GM19238 (cell line): ENCODE results near the gene SCFD1.
"Not testable (repeated sequence)": the region's sequence is repeated elsewhere in the genome, so short reads cannot be mapped to it uniquely, and the experiment has no call there.

ENCODE experiments used
- DNase-seq: peaks from one replicate; pipeline ENCODE4 v3.0.0; 2011; ENCODE audit warnings: low spot score; ENCODE audit not compliant: insufficient read length

SCFD1 gene

DNA sequence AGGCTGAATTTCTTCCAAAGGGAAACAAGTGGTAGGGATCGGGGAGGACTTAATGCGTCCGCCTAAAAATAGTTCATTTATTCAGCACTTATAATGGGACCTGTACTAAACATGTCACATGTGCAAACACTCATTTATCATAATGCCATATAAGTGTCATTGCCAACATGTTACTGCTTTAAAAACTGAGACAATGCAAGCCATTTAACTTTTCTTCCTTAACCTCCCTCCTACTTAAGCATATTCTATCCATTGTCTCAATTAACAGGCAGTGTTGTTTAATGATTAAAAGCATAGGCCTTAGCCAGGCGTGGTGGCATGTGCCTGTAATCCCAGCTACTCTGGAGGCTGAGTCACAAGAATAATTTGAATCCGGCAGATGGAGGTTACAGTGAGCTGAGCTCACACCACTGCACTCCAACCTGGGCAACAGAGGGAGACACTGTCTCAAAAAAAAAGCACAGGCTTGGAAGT, 13.5 kb upstream of the SCFD1 start:
- DNase-seq = no peak

DNA sequence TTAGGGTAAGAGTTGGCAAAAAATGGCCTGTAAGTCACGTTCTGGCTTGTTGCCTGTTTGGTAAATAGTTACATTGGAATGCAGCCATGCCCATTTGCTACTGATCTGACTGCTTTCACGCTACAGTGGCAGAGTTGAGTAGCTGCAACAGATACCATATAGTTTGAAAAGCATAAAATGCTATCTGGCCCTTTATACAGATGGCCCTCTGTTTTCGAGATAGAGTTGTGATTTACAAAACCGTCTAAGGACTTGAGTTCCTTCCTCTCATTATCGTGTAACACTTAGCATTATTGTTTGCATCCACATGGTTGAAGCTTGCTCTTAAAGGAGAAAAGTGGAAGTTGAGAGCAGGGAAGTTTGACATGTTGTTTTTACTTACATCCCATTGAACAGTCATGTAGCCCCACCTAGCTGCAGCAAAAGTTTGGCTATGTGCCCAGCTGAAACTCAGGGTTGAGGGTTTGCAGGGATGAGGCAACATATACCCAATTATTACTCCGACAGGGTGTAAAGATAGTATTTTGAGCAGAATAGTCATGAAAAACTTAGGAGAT, 11.3 kb upstream of the SCFD1 start:
- DNase-seq = no peak

DNA sequence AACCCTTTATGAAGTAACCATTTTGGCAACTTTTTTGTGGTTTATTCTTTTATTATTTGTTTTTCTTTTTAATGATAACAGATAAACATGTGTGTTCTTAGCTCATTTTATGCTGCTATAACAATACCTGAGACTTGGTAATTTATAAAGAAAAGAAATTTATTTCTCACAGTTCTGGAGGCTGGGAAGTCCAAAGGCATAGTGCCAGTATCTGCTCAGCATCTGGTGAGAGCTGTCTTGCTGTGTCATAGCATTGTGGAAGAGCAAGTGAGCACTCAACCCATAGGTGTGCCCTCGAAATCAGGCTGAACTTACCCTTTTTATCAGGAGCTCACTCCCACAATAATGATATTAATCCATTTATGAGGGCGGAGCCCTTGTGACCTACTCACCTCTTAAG, 8.0 kb upstream of the SCFD1 start:
- DNase-seq = no peak

DNA sequence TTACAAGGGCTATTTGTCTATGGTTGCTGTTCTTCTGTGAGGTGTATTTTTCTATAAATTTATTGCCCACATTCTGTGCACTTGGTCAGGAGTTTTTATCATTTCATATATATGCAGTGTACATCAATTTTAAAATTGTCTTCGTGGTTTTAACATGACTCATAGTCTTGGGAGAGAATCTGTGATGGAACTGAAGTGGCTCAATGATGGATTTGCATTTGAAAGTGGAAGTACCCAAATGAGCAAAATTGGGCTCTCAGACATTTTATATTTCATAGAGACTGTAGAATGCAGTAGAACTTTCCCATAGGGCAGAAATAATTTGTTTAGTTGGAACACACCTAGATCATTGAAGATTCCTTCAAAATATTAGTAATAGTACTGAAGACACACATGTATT, 1.9 kb upstream of the SCFD1 start:
- peak; percentile 4 for DNase-seq

DNA sequence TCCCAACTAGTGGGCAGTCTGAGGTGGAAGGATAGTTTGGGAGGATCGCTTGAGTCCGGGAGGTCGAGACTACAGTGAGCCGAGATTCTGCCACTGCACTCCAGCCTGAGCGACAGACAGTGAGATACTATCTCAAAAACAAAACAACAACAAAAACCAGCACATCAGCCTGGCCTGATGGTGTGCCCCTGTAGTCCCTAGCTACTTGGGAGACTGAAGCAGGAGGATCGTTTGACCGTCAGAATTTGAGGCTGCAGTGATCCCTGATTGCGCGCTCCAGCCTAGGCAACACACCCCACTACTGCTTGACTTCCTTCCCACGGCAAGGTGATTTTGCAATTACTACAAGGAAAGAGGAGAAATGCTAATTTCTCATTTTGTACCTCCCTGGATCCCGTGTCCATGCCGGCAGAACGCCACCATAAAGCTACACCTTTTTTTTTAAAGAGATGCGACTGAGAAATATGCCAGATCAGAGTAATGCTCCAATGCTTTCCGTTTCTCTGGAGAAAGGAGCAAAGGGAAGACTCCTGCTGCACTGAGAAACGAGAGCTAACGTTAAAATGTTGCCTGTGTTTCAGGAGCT, 672 bp upstream of the SCFD1 start:
- no peak for DNase-seq

DNA sequence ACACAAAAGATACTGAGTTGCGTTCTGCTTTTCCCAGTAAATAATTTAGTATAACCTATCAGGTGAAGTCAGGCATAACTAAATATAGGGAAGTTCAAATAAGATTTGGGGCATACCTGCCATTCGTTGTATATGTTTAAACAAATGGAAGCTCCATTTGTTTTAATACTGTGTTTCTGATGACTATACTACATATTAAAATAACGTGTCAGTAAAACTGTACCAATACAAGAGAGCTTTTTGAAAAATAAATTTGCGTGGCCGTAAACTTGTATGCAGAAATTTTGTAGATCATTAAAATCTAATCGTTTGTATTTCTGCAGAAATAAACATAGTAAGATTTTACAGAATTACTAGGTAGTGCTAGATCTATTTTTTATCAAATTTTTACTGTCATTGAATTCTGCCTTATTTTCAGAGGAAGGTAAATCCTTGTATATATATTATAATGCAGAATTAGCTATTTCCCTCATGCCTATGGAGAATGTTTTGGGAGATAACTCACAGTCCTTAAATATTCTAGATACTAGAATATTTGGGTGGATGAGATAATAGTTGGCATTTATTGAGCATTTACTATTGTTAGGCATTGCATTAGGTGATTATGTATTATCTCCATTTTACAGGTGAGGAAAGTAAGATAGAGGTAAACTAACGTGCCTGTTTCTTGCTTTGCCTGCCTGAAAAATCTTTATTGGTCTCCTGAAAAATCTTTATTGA, 1.5 kb downstream of the SCFD1 start:
- DNase-seq = no peak

DNA sequence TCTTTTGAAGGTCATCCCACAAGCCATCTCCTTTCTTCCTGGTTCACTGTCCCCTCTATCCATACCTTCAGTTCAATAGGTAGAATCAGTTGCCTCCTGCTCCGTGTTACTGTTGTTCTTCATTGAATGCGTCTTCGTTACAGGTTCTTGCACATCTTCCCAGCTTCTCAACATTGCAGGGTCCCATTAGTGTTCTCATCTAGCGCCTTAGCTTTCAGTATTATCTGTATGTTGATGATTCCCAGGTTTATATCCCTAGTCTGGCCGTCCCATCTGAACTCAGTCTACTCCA, 2.0 kb downstream of the SCFD1 start:
- no peak for DNase-seq

DNA sequence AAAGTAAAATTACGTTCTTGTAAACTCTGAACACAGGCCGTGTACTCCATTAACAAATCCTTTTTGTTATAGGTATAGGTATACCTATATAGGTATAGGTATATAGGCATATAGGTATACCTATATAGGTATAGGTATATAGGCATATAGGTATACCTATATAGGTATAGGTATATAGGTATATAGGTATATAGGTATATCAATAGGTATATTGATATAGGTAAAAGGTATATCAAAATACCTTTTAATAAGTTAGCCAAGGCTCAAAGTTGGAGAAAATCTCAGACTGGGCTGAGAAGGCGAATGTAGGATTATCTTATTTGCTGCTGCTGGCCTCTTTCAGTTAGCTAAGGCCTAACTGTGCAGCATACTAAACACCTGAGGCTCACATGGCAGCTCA, 3.4 kb downstream of the SCFD1 start:
- DNase-seq = no peak

DNA sequence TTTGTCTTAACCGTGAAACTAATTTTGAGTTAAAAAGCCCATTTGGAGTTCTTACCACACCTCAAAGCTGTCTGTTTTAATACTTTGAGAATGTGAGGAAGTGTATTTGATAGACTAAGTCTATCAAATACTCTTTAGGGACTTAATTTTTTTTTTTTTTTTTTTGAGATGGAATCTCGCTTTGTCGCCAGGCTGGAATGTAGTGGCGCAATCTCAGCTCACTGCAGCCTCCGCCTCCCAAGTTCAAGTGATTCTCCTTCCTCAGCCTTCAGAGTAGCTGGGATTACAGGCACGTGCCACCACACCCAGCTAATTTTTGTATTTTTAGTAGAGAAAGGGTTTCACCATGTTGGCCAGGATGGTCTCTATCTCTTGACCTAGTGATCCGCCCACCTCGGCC, 7.3 kb downstream of the SCFD1 start:
- DNase-seq = not testable (repeated sequence)

DNA sequence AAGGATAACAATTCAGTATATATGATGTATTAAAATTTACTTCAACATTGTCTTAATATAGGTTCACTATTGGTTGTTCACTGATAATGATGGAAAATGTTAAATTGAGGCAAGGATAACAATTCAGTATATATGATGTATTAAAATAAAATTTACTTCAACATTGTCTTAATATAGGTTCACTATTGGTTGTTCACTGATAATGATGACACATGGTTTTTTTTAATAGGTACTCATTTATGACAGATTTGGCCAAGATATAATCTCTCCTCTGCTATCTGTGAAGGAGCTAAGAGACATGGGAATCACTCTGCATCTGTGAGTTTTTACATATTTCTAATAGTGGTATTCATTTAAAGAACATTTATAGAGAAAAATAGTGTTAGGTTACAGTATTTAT, 8.1 kb downstream of the SCFD1 start:
- DNase-seq = no peak

DNA sequence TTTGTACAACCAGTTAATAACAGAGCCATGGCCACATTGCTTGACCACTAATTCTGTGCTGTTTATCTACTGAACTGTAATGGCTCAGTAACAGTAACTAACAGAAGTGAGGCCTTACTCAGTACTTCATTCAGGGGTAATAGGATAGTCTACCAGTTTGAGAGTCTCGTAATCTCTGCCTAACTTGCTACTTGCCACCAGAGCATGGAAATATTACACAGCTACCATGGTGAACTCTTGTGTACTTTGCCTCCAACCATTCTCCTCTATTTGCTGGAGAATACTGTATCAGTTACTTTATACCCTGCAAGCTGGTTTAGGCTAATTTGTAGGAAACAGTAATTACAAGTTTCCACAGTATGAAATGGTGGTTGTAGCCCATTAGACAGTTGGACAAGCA, 10.6 kb downstream of the SCFD1 start:
- no peak for DNase-seq

DNA sequence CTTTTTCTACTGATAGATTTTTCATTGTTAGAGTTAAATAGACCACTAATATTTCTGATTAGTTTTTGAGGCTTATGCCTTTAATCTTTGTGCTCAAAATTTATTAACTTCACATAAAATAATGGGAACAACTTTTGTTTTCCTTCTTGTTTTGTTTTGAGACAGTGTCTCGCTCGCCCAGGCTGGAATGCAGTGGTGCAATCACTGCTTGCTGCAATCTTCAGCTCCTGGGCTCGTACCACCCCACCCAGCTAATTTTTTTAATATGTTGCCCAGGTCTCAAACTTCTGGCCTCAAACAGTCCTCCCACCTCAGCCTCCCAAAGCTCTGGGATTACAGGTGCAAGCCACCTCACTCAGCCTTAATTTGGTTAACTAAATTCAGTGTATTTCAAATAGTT, 16.8 kb downstream of the SCFD1 start:
- no peak for DNase-seq

DNA sequence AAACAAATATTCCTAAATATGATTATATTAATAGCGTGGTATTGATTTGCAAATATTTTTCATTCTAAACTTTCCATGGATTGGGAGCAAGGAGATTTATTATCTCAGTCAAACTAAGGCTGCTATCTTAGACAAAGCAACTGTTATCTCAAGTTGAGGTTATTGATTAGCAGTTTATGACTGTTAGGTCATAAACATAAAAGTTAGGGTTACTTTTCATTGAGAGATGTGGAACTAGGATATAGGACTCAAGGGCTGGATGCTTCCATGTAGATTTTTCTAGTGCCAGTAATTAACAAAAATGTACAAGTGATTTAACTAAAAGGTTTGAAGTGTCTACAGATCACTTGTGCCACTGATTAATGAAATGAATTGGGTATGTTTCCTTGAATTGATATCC, 19.1 kb downstream of the SCFD1 start:
- DNase-seq = no peak

DNA sequence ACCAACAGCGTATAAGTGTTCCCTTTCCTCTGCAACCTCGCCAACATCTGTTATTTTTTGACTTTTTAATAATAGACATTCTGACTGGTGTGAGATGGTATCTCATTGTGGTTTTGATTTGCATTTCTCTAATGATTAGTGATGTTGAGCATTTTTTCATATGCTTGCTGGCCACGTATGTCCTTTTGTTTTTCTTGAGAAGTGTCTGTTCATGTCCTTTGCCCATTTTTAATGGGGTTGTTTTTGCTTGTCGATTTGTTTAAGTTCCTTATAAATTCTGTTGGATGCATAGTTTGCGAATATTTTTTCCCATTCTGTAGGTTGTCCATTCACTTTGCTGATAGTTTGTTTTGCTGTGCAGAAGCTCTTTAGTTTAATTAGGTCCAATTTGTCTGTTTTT, 22.3 kb downstream of the SCFD1 start:
- not testable (repeated sequence) for DNase-seq

DNA sequence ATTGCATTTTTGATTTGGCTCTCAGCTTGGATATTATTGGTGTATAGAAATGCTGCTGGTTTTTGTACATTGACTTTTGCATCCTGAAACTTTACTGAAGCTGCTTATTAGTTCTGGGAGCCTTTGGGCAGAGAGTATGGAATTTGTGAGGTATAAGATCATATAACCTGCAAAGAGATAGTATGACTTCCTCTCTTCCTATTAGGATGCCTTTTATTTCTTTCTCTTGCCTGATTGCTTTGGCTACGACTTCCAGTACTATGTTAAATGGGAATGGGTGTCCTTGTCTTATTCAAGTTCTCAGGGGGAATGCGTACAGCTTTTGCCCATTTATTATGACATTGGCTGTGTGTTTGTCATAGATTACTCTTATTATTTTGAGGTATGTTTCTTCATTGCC, 23.5 kb downstream of the SCFD1 start:
- no peak for DNase-seq

DNA sequence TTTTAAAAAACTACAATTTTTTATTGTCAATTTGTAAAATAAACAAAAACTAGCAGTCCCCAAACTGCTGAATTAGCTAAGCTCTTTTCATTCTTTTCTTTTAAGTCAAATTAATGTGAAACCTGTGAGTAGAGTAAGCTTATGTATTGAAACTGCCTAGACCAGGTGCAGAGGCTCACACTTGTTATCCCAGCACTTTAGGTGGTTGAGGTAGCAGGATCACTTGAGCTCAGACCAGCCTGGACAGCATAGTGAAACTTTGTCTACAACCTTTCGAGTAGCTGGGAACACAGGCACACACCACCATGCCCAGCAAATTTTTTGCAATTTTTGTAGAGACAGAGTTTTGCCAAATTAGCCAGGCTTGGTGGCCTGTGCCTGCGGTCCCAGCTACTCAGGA, 26.4 kb downstream of the SCFD1 start:
- no peak for DNase-seq

DNA sequence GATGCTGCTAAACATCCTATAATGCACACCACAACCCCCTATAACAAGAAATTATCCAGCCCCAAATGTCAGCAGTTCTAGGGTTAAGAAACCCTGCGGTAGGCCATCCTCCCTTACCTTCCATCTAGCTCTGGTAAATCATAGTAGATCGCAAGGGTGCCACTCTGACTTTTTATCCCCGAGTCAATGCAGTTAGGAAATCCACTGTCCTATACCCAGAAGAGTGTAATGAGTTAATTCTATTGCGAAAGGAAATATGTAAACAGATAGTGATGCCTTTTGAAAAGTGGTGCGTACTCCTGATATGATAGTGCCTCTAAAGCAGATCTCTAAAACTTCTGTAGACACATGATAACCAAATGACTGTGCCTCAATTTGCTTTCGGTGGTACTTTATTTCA, 29.8 kb downstream of the SCFD1 start:
- no peak for DNase-seq

DNA sequence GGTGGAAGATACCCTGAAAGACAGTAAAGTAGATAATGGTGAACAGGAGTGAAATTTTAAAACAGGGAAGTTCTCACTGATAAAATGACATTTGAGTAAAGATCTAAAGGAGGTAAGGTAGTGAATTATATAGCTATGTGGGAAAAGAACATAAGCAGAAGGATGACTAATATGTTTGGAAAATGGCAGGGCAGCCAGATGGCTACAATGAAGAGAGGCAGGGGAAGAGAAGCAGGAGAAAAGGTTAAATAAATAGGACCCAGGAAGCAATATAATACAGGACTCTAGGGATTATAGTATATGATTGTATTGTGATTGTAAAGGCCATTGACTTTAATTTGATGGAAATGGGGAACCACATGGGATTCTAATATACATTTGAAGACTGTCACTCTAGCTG, 33.0 kb downstream of the SCFD1 start:
- no peak for DNase-seq

DNA sequence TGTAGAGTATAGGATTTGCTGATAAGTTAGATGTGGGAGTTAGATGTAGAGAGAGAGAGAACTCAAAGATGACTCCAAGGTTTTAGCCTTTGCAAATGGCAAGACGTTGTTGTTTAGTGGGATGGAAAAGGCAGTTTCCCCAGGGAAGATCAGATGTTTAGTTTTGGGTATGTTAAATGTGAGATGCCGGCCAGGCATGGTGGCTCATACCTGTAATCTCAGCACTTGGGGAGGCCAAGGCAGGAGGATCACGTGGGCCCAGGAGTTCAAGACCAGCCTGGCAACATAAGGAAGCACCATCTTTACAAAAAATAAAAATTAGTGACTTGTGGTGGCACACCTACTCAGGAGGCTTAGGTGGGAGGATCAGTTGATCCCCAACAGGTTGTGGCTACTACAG, 33.5 kb downstream of the SCFD1 start:
- no peak for DNase-seq

DNA sequence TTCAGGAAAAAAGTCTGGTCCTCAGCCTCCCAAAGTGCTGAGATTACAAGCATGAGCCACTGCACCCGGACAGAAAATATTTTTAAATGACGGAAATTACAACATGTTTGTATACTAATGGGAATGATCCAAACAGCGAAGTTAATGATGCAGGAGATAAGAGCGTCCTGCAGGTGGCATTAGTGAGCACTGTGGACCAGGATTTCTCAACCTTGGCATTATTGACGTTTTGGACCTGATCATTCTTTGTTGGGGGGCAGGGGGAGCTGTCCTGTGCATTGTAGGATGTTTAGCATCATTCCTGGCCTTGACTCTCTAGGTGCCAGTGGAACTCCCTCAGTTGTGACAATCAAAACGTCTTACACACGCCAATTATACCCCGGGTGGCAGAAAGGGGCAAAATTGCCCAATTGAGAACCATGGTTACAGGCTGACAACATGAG, 34.1 kb downstream of the SCFD1 start:
- DNase-seq = no peak

DNA sequence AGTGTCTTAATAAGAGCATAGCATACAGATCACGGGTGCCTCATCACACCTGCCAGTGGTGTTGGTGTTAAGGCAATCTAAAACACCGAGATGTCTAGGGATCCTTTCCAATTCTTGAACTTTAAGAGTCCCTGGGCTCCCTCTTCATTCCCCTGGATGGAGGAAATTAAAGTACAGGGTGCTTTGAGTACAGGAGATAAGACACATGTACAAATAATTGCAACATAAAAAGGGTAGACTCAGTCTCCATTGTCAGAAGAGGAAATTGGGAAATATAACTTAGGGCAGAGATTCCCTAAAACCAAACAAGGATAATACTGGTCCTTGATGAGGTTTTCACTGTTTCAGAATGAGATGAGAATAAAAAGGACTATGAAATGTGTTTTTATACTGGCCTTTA, 34.9 kb downstream of the SCFD1 start:
- DNase-seq = no peak

DNA sequence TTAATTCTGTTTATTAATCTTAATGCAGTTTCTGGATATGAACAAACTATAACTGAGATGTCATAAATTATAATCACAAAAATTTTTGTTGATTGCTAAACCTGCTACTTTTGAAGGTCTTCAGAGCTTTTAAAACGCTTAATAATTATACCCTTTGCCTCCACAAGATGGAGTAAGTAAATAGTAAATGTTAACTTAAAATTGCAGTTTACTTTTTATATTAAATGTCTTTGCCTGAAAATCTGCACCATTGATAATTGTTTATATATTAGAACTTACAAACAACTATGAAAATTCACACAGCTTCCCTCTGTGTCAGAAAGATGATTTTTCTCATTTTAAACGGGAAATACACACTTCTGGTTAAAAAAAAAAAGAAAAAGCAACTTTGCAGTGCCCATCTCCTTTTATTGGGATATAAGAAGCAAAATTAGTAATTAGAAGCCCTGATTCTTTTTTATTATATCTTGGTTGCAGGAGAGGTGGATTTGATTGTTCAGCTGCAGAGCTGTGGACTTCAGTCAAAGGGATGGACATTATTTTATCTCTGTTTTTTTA, 35.6 kb downstream of the SCFD1 start:
- DNase-seq = no peak

DNA sequence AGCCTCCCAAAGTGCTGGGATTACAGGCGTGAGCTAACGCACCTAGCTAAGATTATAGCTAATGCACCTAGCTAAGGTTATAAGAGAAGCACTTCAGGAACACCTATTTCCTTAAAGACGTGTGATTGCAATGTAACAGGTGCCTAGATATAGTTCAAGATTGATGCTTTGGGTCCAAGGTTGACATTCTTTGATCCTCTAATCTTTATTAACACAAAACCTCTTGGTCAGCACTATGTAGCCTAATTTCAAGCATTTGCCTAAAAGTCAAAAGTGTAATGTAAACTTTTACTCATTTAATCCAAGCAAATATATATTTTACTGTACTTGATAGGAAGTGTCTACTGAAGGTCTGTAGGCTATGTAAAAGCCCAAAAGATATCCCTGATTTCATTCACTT, 36.5 kb downstream of the SCFD1 start:
- DNase-seq = no peak
